ENCODE data around the gene RPS14.

RPS14 gene

GRCh38 chr5:150398722-150399523 lies 50.6 kb downstream of the RPS14 start:
- H3K9me3 Mint-ChIP-seq = no peaks in the 10 kb centered on the region
- H3K27ac Mint-ChIP-seq = peak overlapping the region; percentile 67
- no peak for DNase-seq
- no peak overlapping the region for H3K4me3 Mint-ChIP-seq
- peaks cover 1% of the 10 kb centered on the region for H3K4me1 Mint-ChIP-seq (ENCODE audit: low read depth)
- H3K36me3 Mint-ChIP-seq (ENCODE audit: low read depth) = peaks cover 99% of the 10 kb centered on the region
- no peaks in the 10 kb centered on the region for H3K27me3 Mint-ChIP-seq

- Mint-ChIP-seq H3K27me3 (no peaks in the 10 kb centered on the region), H3K9me3 (no peaks in the 10 kb centered on the region), H3K27ac (peak overlapping the region; percentile 56), H3K36me3 (ENCODE audit: low read depth) (peaks cover 99% of the 10 kb centered on the region), H3K4me3 (no peak overlapping the region), H3K4me1 (ENCODE audit: low read depth) (peaks cover 1% of the 10 kb centered on the region)
- DNase-seq = no peak
Observed at GRCh38 chr5:150397782-150398721, 51.5 kb downstream of the RPS14 start.

GRCh38 chr5:150397146-150397781 lies 52.3 kb downstream of the RPS14 start:
- no peaks in the 10 kb centered on the region for H3K27me3 Mint-ChIP-seq
- peaks cover 1% of the 10 kb centered on the region for H3K4me1 Mint-ChIP-seq (ENCODE audit: low read depth)
- H3K36me3 Mint-ChIP-seq (ENCODE audit: low read depth) = peaks cover 99% of the 10 kb centered on the region
- H3K27ac Mint-ChIP-seq = peak overlapping the region; percentile 56
- no peak for DNase-seq
- H3K9me3 Mint-ChIP-seq = no peaks in the 10 kb centered on the region
- H3K4me3 Mint-ChIP-seq = no peak overlapping the region

- H3K4me1 Mint-ChIP-seq (ENCODE audit: low read depth) = peaks cover 1% of the 10 kb centered on the region
- peaks cover 99% of the 10 kb centered on the region for H3K36me3 Mint-ChIP-seq (ENCODE audit: low read depth)
- no peaks in the 10 kb centered on the region for H3K9me3 Mint-ChIP-seq
- peak overlapping the region; percentile 37 for H3K27ac Mint-ChIP-seq
- H3K4me3 Mint-ChIP-seq = no peak overlapping the region
- no peaks in the 10 kb centered on the region for H3K27me3 Mint-ChIP-seq
- no peak for DNase-seq
Observed at GRCh38 chr5:150396267-150396666, 53.3 kb downstream of the RPS14 start.

GRCh38 chr5:150395688-150395975 lies 53.9 kb downstream of the RPS14 start:
- DNase-seq = no peak
- H3K4me3 Mint-ChIP-seq = no peak overlapping the region
- H3K27me3 Mint-ChIP-seq = no peaks in the 10 kb centered on the region
- peaks cover 99% of the 10 kb centered on the region for H3K36me3 Mint-ChIP-seq (ENCODE audit: low read depth)
- peak overlapping the region; percentile 37 for H3K27ac Mint-ChIP-seq
- peaks cover 1% of the 10 kb centered on the region for H3K4me1 Mint-ChIP-seq (ENCODE audit: low read depth)
- H3K9me3 Mint-ChIP-seq = no peaks in the 10 kb centered on the region

GRCh38 chr5:150394912-150395687 lies 54.4 kb downstream of the RPS14 start:
- no peak for DNase-seq
- no peaks in the 10 kb centered on the region for H3K9me3 Mint-ChIP-seq
- peaks cover 99% of the 10 kb centered on the region for H3K36me3 Mint-ChIP-seq (ENCODE audit: low read depth)
- H3K4me1 Mint-ChIP-seq (ENCODE audit: low read depth) = peaks cover 1% of the 10 kb centered on the region
- H3K27ac Mint-ChIP-seq = peak overlapping the region; percentile 37
- no peaks in the 10 kb centered on the region for H3K27me3 Mint-ChIP-seq
- H3K4me3 Mint-ChIP-seq = no peak overlapping the region

- H3K27ac Mint-ChIP-seq = peak overlapping the region; percentile 66
Observed at GRCh38 chr5:150394131-150394530, 55.4 kb downstream of the RPS14 start.

GRCh38 chr5:150393096-150393645 lies 56.4 kb downstream of the RPS14 start:
- H3K36me3 Mint-ChIP-seq (ENCODE audit: low read depth) = peaks cover 99% of the 10 kb centered on the region
- H3K9me3 Mint-ChIP-seq = no peaks in the 10 kb centered on the region
- H3K4me3 Mint-ChIP-seq = no peak overlapping the region
- DNase-seq = no peak
- H3K27me3 Mint-ChIP-seq = no peaks in the 10 kb centered on the region
- H3K27ac Mint-ChIP-seq = peak overlapping the region; percentile 74
- peaks cover 1% of the 10 kb centered on the region for H3K4me1 Mint-ChIP-seq (ENCODE audit: low read depth)

More at GRCh38 chr5:150394131-150394530, 55.4 kb downstream of the RPS14 start:
- H3K4me3 Mint-ChIP-seq = no peak overlapping the region
- no peaks in the 10 kb centered on the region for H3K9me3 Mint-ChIP-seq
- peaks cover 1% of the 10 kb centered on the region for H3K4me1 Mint-ChIP-seq (ENCODE audit: low read depth)
- H3K27me3 Mint-ChIP-seq = no peaks in the 10 kb centered on the region
- H3K36me3 Mint-ChIP-seq (ENCODE audit: low read depth) = peaks cover 99% of the 10 kb centered on the region
- DNase-seq = no peak

- peaks cover 1% of the 10 kb centered on the region for H3K4me1 Mint-ChIP-seq (ENCODE audit: low read depth)
- H3K9me3 Mint-ChIP-seq = no peaks in the 10 kb centered on the region
- peaks cover 99% of the 10 kb centered on the region for H3K36me3 Mint-ChIP-seq (ENCODE audit: low read depth)
- no peak overlapping the region for H3K4me3 Mint-ChIP-seq
- no peaks in the 10 kb centered on the region for H3K27me3 Mint-ChIP-seq
- DNase-seq = no peak
- no peak overlapping the region for H3K27ac Mint-ChIP-seq
Observed at GRCh38 chr5:150392680-150393079, 56.9 kb downstream of the RPS14 start.

All from activated T-cell treated with anti-CD3 and anti-CD28 coated beads, Interleukin-2, amount 50 U/mL, for 24 hours (primary cell).